Measurements from ENCODE around the gene IGSF9B. TPM values are rescaled to one million over a fixed set of nuclear protein-coding genes. Genes with fewer than 3 reads are reported as not detected.

The IGSF9B gene
- total RNA-seq, 1 donor from 2014 or later: 41.7 TPM

Other genes starting within 250 kb of the IGSF9B start
- not detected for gene SPATA19, start 111.5 kb downstream of the IGSF9B start, total RNA-seq
- 22.5 TPM for gene JAM3, start 112.1 kb upstream of the IGSF9B start, total RNA-seq

Measured in Right ventricle myocardium inferior (tissue), 1 donor.